Activated gamma-delta T cell (primary cell): Measurements from ENCODE around the gene S100A3.
"Not testable (repeated sequence)": the region's sequence is repeated elsewhere in the genome, so short reads cannot be mapped to it uniquely, and the experiment has no call there.

Experiments used
- DNase-seq: peaks from one replicate; lab custom pipeline; 2025; lab: John Stamatoyannopoulos, UW
- total RNA-seq, 2 donors: gene quantifications; one replicate each; lab custom pipeline; 2026; lab: John Stamatoyannopoulos, UW

S100A3 gene, protein sequence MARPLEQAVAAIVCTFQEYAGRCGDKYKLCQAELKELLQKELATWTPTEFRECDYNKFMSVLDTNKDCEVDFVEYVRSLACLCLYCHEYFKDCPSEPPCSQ
- 0 reads per million in 2 donors for total RNA-seq

DNA sequence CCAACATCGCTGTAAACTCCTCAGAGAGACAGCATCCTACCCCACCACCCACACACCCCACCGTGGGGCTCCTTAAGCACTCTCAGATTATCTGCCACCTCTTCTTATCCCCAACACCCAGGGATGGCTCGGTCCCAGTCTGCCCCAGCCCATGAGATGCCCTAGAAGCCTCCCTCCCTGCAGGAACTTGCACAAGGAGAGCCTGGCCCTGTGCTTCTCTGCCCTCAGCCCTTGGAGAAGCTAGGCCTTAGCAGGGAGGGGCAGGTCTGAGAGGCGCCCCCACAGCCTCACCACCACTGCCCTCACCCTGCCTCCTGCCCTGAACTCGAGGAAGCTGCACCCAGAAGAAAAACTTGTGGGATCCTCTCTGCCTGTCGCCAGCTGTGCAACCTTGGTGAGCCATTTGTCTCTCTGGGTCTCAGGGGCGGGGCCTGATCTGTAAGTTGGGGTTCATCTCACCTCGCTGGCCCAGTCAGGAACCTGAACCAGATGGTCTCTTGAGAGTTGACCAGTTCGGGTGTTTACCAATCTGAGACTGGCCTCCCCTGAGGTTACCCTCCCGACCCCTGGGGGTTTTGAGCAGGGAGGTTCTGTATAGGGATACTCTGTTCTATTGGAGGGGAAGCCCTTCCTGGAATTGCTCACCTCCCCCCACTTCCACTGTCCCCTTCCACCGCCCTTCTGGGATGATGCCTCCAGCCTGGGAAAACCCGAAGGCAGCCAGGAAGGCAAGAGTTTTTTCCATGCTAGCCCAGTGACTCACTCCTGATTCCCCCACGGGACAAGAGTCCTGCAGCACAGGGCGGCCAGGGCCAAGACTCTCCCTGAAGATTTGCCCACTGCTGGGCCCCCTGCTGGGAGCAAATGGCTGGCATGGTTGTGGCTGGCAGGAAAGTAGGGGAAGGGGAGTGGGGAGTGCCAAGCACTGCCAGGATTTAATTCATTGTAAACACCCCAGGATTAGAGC, at the start of gene S100A3:
Gene S100A3 (minus strand): TSS at position 537 of the 967 bp plus-strand sequence. CDS start 773 bp downstream, outside the sequence.
- no peak for DNase-seq

DNA sequence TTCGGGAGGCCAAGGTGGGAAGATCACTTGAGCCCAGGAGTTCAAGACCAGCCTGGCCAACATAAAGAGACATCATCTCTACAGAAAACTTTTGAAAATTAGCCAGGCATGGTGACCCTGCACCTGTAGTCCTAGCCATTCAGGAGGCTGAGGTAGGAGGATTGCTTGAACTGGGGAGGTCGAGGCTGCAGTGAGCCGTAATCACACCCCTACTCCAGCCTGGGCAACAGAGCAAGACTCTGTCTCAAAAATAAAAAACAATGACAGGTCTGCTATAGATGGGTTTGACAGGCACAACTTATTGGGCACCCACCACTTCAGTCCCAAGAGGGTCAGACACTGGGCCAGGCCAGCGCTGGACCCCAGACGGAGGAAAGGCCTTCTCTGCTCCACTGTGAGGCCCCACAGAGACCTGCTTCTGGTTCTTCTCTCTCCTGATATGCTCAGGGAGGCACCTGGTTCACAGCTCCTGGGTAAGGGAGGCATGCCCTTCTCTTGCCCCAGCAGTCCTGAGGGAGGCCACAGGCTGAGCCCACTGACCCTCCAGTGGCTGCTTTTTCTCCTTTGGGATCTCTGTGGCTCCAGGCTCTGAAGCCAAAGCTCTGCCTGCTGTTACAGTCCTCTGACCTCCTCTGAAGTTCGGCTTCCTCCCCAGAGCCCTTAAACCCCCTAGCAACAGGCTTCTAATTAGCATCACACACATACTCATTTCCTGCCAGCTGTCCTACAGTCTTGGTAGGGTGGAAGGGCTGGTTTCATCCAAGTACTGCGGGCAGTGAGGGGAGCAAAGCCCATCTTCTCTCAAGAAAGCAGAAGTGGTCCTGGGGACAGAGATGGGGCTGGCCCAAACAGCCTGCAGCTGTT, 49.5 kb upstream of the S100A3 start:
- no peak for DNase-seq

DNA sequence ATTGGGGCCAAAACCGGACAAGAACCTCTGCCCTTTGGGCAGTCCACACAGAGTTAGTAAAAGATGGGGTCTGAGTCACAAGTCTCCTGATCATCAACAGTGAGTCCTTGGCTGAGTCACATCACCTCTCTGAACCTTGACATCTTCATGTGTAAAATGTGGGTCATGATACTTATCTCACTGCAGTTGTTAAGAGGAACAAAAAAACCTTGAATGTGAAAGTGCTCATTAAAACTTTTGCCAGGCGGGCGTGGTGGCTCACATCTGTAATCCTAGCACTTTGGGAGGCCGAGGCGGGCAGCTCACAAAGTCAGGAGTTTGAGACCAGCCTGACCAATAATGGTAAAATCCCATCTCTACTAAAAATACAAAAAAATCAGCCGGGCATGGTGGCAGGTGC, 48.1 kb upstream of the S100A3 start:
- no peak for DNase-seq

DNA sequence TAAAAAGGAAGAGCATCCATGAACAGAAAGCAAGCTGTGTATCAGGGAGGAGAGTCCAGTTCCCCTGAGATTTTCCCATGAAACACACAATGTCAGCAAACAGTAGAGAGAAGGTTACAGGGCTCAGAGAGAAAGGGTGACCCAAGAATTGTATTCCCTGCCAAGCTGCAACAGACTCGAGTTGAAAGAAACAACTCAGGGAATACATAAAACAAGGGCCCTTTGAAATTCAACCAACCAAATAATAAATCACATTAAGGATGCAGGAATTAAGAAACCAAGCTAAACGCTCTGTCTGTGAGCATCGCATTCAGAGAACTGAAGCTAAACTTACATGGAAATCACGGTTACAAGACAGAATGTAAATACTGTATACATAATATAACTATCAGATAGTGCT, 43.7 kb upstream of the S100A3 start:
- DNase-seq = no peak

DNA sequence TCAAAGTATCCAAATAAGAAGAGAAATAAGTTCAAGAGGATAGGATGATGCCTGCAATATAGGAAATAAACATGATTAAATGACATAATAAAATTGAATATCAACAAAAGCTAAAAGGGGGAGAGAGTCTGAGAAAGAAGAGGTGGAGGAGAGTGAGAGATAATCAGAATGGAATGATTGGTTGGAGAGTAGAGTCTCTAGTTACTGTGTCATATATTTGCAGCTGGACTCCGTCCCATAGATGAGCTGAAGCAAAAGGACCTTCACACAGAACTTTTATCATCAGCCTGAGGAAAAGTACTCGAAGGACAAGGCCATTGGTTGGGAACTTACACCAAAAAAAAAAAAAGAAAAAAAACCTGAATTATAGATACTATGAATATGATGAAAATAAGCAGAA, 39.4 kb upstream of the S100A3 start:
- DNase-seq = no peak

DNA sequence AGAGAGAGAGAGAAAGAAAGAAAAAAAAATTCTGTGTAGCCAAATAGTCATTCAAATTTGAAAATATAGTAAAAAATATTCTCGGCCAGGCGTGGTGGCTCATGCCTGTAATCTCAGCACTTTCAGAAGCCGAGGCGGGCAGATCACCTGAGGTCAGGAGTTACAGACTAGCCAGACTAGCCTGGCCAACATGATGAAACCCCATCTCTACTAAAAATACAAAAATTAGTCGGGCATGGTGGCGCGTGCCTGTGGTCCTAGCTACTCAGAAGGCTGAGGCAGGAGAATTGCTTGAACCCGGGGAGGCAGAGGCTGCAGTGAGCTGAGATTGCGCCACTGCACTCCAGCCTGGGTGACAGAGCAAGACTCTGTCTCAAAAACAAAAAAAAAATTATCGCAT, 39.0 kb upstream of the S100A3 start:
- DNase-seq = not testable (repeated sequence)

DNA sequence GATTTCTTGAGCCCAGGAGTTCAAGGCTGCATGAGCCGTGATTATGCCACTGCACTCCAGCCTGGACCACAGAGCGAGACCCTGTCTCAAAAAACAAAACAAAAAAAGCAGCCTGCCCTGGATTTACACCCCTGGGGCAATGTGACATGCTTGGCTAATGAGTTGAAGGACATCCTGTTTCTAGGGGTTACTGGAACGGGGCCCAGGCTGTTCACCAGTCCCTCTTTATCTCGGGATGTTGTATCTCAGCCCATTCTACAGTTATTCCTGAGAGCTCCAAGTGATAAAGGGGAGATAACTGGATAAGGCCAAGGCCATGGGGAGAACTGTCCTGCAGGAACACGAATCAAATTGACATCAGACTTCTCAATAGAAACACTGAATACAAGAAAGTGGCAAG, 38.3 kb upstream of the S100A3 start:
- no peak for DNase-seq

DNA sequence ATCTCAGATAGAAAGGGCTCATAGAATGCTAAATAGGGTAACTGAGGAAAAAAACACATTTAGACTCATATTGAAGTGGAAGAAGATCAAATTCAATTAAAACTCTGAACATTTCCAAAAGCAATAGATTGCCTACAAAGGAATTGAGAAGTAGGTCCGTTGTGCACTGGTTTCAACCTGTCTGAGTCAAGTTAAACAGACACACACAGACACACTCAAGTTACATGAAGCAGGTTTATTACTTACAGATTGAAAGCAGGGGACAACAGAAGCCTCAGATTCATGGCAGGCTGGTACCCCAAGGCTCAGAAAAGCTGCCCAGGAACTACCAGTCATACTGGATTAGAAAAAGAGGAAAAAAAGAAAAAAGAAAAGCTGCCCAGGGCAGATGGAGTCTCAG, 37.3 kb upstream of the S100A3 start:
- no peak for DNase-seq

DNA sequence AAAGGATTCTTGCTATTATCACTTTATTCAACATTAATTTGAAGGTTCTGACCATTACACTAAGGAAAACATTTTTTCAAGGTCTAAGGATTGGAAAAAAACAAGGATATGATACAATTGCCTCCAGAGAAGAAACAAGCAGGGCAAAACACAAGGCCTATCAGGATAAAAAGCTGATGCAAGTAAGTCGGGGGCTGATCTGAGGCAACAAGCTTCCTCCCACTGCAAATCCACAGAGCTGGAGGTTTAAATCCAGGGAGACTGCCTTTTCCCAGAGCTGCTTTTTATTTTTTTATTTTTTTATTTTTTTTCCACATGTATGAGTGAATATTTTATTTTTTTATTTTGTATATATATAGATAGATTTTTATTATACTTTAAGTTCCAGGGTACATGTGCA, 35.9 kb upstream of the S100A3 start:
- no peak for DNase-seq

DNA sequence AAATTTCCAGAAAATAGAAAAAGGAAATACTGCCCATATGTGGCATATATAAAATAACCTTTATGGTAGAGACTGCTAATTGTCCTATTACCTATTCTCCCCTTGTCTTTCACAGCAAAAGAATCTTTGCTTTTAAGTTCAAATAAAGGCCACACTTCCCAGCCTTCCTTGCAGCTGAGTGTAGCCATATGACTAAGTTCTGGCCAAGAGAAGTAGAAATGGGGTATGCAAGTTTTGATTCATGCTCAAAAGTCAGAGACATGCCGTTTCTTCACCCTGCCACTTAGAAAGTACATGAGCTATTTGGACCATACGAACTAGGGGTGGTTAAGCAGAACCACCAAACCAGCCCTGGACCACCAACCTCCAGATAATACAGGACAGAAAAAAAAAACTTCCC, 34.9 kb upstream of the S100A3 start:
- DNase-seq = no peak

DNA sequence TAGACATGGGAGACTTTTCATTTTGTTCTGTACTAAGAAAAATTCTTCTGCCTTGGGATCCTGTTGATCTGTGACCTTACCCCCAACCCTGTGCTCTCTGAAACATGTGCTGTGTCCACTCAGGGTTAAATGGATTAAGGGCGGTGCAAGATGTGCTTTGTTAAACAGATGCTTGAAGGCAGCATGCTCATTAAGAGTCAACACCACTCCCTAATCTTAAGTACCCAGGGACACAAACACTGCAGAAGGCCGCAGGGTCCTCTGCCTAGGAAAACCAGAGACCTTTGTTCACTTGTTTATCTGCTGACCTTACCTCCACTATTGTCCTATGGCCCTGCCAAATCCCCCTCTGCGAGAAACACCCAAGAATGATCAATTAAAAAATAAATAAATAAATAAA, 34.5 kb upstream of the S100A3 start:
- not testable (repeated sequence) for DNase-seq

DNA sequence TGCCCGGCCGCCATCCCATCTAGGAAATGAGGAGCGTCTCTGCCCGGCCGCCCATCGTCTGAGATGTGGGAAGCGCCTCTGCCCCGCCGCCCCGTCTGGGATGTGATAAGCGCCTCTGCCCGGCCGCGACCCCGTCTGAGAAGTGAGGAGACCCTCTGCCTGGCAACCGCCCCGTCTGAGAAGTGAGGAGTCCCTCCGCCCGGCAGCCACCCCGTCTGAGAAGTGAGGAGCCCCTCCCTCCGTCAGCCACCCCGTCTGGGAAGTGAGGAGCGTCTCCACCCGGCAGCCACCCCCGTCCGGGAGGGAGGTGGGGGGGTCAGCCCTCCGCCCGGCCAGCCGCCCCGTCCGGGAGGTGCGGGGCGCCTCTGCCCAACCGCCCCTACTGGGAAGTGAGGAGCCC, 33.8 kb upstream of the S100A3 start:
- not testable (repeated sequence) for DNase-seq

DNA sequence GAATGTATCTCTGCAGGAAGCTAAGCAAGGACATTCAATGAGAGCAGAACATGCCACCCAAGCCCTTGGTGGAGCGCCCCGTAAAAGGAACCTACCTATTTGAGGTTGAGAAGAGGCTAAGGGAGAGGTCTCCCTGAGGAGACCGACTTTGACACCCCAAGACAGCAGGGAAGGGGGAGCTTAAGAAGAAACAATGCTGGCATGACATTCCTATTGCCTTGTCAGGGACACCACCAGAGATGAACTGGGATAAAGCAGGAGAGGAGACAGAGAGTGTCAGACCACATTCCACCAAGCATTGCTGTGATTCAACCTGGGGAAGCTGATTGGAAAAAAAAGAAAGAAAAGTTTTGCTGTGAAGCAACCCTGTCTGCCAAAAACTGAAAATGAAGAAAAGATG, 29.9 kb upstream of the S100A3 start:
- no peak for DNase-seq

DNA sequence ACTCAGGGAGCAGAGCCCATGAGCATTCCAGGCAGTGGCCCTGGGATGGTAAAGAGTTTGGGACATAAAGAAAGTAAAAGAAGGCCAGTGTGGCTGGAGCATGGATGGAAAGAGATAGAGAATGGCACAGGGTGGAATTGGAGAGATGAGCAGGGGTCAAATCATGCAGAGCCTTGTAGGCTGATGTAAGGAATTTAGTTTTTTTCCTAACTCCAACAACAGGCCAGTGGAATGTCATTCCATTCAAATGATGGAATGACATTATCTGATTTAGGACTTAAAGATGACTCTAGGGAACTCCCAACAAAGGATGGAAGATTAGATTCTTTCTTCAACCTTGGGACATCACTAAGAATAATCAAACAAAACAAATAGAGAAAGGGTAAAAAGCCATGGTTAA, 29.4 kb upstream of the S100A3 start:
- DNase-seq = no peak

DNA sequence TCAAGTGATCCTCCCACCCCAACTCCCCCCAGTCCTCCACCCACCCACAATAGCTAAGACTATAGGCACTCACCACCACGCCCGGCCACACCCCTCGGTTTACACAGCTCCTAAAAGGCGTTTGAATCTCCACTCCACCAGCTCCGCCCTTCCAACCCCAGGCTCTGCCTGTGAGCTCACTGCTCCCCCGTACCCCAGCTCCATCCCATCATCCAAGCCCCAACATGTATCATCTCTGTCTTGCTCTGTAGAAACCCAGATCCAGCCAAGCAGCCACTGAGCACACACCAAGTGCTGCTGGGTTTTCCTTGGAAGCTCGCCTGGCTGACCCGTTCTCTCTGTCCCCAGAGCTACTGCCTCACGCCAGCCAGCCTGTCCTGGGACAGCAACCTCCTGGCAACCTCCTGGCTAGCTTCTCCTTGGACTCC, 28.6 kb upstream of the S100A3 start:
- DNase-seq = no peak

DNA sequence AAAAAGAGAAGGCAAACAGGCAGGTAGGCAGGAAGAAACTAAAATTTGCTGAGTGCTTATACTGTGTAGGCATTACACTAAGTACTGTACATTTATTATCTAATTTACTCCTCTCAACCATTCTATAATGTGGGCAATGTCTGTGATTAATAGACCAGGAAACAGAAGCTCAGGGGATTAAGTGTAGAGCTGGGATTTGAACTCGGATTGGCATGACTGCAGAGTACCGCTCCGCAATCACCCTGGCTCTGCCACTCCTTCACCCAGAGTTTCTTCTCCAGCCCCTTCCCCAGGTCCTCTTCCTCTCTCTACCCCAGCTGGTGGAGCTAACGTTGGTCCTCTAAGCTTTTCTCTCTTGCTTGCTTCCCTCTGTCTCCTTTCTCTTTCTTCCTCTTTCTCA, 28.1 kb upstream of the S100A3 start:
- DNase-seq = no peak

DNA sequence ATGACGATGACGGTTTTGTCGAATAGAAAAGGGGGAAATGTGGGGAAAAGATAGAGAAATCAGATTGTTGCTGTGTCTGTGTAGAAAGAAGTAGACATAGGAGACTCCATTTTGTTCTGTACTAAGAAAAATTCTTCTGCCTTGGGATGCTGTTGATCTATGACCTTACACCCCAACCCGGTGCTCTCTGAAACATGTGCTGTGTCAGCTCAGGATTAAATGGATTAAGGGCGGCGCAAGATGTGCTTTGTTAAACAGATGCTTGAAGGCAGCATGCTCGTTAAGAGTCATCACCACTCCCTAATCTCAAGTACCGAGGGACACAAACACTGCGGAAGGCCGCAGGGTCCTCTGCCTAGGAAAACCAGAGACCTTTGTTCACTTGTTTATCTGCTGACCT, 26.4 kb upstream of the S100A3 start:
- DNase-seq = not testable (repeated sequence)

DNA sequence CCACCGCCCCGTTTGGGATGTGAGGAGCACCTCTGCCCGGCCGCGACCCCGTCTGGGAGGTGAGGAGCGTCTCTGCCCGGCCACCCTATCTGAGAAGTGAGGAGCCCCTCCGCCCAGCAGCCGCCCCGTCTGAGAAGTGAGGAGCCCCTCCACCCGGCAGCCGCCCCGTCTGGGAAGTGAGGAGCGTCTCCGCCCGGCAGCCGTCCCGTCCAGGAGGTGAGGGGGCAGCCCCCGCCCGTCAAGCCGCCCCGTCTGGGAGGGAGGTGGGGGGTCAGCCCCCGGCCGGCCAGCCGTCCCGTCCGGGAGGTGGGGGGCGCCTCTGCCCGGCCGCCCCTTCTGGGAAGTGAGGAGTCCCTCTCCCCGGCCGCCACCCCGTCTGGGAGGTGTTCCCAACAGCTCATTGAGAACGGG, 26.0 kb upstream of the S100A3 start:
- not testable (repeated sequence) for DNase-seq

DNA sequence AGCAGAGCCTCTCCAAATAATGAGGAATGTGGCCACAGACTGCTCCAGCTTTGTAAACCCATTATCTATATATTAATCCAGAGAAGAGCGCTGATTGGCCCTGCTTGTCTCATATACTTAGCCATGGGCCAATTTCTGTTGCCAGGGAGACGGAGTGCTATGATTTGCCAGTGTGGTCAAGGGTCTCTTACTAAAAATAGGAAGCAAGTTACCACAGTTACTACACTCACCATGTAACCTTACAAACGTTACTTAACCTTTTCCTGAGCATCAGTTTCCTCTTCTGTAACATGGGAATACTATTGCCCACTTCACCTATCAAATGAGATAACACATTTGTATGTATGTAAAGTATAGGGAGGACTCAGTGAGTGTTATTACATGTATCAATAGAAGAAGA, 24.3 kb upstream of the S100A3 start:
- no peak for DNase-seq

DNA sequence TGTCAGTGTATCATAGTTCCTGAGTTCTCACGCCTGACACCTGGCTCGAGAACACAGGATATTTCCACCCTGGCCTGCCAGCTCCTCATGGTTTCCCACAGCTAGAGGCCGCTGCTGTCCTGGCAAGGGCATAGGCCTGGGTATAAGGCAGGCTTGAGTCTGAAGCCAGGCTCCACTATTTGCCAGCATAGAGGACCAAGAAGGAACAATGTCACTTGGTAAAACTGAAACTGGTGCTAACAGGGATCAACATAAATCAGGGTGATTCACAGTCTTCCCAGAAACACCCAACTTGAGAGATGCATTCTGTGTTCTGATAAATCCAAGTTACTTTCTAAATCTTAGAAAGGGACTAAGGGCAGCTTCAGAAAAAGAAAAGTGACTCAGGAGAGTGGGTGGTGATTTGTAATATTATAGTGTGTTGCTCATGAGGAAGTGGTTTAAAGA, 23.5 kb upstream of the S100A3 start:
- DNase-seq = no peak

DNA sequence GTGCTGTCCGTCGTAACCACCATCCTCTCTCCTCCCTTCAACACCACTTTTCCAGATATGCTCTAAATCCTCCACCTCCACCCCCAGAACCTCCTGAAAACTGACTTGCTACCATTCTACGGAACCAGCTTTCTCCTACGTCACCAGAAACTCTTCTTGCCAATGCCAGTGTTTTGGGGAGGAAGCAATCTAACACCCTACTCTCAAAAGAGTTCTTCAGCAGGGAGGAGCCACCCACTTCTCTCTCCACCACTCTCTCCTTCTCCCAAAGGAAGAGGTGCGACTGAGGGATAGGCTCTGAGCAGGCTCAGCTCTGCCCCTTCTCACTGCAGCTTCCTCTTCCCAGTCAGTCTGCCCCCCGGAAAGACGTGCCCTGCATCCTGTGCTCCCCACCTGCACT, 22.6 kb upstream of the S100A3 start:
- DNase-seq = no peak

DNA sequence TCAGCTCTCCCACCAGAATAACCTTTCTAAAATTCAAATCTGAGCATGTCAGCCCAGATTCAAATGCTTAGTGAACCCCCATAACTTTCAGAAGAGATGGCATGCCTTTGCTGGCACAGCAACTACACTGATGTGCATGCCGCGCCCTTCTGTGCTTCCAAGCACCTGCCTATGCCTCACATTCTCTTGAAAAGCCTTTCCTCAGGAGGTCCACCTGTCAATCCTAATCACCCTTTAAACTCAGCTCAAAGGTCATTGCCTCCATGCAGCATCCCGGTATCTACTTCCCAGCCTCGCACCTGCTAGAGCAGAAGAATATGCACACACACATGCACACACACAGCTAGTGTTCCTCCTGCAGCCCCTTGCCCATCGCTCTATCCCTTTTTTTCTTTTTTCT, 21.8 kb upstream of the S100A3 start:
- DNase-seq = no peak
